HG03175 (cell line): ENCODE measurements around the gene PCAT7.
A peak's percentile ranks its signal among the peaks of the same experiment; 100 is the strongest.

Experiments
- ATAC-seq: cut with Tn5 transposase; IDR thresholded peaks from one replicate; pipeline ENCODE4 v1.9.1; 2021; ENCODE audit warnings: mild to moderate bottlenecking, moderate library complexity; ENCODE audit not compliant: unreplicated experiment

PCAT7 gene

DNA sequence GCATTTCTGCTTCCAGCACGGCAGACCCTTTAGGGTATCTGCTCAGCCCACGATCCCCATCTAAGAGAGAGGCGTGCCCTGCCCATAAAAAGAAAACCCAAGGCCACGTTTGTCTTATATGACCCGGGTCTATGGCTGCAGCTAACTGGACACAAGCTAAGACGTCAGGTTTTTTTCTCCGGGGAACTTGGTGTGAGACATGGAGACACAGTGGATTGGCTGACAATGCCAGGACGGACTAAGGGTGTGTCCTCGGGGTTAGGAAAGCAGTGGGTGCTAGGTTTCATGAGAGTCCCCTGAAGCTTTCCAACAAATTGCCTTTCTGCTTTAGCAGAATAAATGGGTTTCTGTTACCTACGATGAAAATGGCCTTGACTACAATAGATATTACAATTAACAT lies 45.8 kb downstream of the PCAT7 start:
- no peak for ATAC-seq

- ATAC-seq = no peak
Measured at GRCh38 chr9:94602666-94603065, 47.8 kb downstream of the PCAT7 start.

- ATAC-seq = peak; percentile 63
Measured at GRCh38 chr9:94603259-94604160, 48.6 kb downstream of the PCAT7 start.

- ATAC-seq = no peak
Measured at GRCh38 chr9:94606646-94607422, 52.0 kb downstream of the PCAT7 start.

- ATAC-seq = no peak
Measured at GRCh38 chr9:94607423-94607691, 52.5 kb downstream of the PCAT7 start.

GRCh38 chr9:94610181-94610606 lies 55.3 kb downstream of the PCAT7 start:
- no peak for ATAC-seq

- no peak for ATAC-seq
Measured at GRCh38 chr9:94611638-94612068, 56.8 kb downstream of the PCAT7 start.

- no peak for ATAC-seq
Measured at GRCh38 chr9:94612071-94612470, 57.2 kb downstream of the PCAT7 start.

- ATAC-seq = no peak
Measured at GRCh38 chr9:94613003-94613402, 58.1 kb downstream of the PCAT7 start.

DNA sequence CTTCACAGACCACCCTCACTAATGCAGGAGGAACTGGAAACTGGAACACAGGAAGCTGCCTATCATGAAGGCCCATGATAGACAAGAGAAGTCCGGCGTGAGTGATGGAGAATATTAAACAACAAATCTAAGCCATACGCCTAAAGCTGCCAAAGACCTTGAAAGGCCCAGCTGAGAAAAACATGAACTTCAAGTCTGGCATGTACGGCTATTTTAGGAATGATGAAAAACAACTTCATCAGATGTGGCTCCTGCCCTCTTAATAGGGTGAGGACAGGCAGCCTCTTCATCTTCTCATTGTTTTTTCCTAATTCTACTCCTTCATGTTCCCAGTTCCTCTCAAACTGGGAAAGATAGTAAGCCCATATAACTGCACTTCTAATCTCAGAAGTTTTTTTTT lies 64.1 kb downstream of the PCAT7 start:
- ATAC-seq = no peak
